Cardiac fibroblast (primary cell): ENCODE data around the gene BTG4.

ENCODE experiments used
- DNase-seq, 2 donors: peaks; one replicate each; pipeline versions ENCODE4 v3.0.0 to v3.0.0-alpha.2; 2010; ENCODE audit warnings: low read depth in 2 of 2
- H3K4me3 ChIP-seq, 2 donors: replicated peaks in 1 of 2; 1 replicate in 1 of 2; 2 replicates in 1 of 2; pipeline ENCODE4 v1.5.1; 2011; ENCODE audit warnings: low read depth in 2 of 2, low read length in 2 of 2, mild to moderate bottlenecking in 2 of 2, moderate library complexity in 1 of 2
- TF ChIP-seq, protein P1 (sequence below): IDR thresholded peaks from one replicate; pipeline ENCODE4 v1.5.1; 2011; ENCODE audit warnings: low read depth, mild to moderate bottlenecking, low read length, inconsistent platforms

The BTG4 gene

GRCh38 chr11:111500481-111500880 lies 11.7 kb downstream of the BTG4 start:
- TF ChIP-seq, protein P1, sequence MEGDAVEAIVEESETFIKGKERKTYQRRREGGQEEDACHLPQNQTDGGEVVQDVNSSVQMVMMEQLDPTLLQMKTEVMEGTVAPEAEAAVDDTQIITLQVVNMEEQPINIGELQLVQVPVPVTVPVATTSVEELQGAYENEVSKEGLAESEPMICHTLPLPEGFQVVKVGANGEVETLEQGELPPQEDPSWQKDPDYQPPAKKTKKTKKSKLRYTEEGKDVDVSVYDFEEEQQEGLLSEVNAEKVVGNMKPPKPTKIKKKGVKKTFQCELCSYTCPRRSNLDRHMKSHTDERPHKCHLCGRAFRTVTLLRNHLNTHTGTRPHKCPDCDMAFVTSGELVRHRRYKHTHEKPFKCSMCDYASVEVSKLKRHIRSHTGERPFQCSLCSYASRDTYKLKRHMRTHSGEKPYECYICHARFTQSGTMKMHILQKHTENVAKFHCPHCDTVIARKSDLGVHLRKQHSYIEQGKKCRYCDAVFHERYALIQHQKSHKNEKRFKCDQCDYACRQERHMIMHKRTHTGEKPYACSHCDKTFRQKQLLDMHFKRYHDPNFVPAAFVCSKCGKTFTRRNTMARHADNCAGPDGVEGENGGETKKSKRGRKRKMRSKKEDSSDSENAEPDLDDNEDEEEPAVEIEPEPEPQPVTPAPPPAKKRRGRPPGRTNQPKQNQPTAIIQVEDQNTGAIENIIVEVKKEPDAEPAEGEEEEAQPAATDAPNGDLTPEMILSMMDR = no peak
- no peak for DNase-seq
- H3K4me3 ChIP-seq = no peak overlapping the region

- no peak for DNase-seq
- TF ChIP-seq, protein P1 = no peak
- H3K4me3 ChIP-seq = no peak overlapping the region
Observed at GRCh38 chr11:111499483-111499882, 12.7 kb downstream of the BTG4 start.

GRCh38 chr11:111494040-111494439 lies 18.1 kb downstream of the BTG4 start:
- no peak for DNase-seq
- H3K4me3 ChIP-seq = no peak overlapping the region
- TF ChIP-seq, protein P1 = no peak

- no peak overlapping the region for H3K4me3 ChIP-seq
- DNase-seq = no peak
- TF ChIP-seq, protein P1 = no peak
Observed at GRCh38 chr11:111490496-111490895, 21.7 kb downstream of the BTG4 start.

- no peak overlapping the region for H3K4me3 ChIP-seq
- DNase-seq = no peak
- TF ChIP-seq, protein P1 = no peak
Observed at GRCh38 chr11:111483431-111483830, 28.8 kb downstream of the BTG4 start.

DNA sequence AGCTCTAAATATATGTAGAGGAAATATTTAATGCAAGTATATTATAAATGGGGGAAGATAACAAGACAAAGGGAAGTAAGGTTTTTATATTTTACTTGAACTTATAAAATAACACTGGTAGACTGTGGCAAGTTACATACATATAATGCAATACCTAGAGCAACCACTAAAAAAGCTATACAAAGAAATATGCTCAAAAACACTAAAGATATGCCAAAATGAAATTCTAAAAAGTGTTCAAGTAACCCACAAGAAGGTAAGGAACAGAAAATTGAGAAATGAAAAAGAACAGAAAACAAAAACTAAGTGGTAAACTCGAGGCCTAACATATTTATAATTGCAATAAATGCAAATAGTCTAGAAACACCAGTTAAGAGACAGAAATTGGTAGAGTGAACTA lies 32.5 kb downstream of the BTG4 start:
- TF ChIP-seq, protein P1 = no peak
- H3K4me3 ChIP-seq = no peak overlapping the region
- no peak for DNase-seq

DNA sequence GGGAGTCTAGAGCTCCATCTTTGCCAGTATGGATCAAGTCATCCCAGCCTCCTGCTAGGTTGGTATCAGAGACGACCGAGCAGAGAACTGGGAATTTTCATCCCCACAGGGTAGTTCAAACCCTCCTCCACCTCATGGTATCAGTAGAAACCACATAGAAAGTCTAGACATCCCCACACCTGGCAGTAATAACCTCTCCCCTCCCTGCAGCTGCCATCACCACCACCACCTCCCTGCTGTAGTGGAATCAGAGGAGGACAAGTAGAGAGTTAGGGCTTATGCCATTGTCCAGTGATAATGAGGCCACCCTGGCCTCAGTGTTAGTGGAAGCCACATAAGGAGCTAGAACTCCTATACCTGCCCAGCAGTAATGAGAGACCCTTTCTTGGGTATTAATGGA lies 34.3 kb downstream of the BTG4 start:
- H3K4me3 ChIP-seq = no peak overlapping the region
- DNase-seq = no peak
- TF ChIP-seq, protein P1 = no peak
